Adrenal gland (tissue), 5 donors: ENCODE data around the gene USP3.

Experiments
- CTCF ChIP-seq, 6 experiments: fragments of 450-650 bp in 4 of 6; fragments of 200-600 bp in 2 of 6; sonication (generic) in 1 of 6; IDR thresholded peaks; 1 replicate in 5 of 6; 2 replicates in 1 of 6; pipeline versions ENCODE4 v1.5.1 to v1.8.0; 2016 to 2021; ENCODE audit warnings: antibody characterized with exemption in 6 of 6, mild to moderate bottlenecking in 2 of 6, moderate library complexity in 1 of 6
- POLR2A ChIP-seq, 2 donors: fragments of 450-650 bp; IDR thresholded peaks; one replicate each; pipeline ENCODE4 v1.6.1; 2017; ENCODE audit warnings: antibody characterized with exemption in 2 of 2, mild to moderate bottlenecking in 2 of 2, moderate library complexity in 1 of 2
- donor health status: DM: no; HTN: no; CAD: no.

- TF ChIP-seq CTCF (IDR thresholded peaks at IDR 0.05) (no peak), POLR2A (IDR thresholded peaks at IDR 0.05) (no peak)
Observed at GRCh38 chr15:63473007-63473748, 31.2 kb upstream of the USP3 start.
